ENCODE data around the gene TMEM242.

TMEM242 gene

DNA sequence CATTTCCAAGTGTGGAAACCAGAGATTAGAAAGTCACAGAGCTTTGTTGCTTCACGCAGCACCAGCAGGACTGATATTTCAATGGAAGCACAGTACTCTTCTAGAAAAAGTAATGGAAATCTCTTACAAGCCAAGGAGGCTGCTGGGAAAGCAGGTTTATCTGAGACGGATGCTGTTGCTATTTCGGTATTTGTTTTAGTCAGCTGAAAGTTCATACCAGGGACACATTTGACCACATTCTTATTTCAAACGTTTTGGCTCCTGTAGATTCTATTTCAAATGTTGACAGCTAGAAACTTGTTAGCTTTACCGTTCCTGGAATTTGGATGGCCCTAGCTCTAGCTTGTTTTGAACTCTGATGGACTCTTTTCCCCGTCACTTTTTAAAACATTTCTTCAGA, 3.7 kb upstream of the TMEM242 start:
- no peak overlapping the region for H3K4me3 ChIP-seq (ENCODE audit: low read depth, low read length)
- no peak for TF ChIP-seq CTCF (IDR thresholded peaks at IDR 0.05; ENCODE audit: insufficient read depth, low read depth, low read length, missing control alignments)
- peak; percentile 66 for DNase-seq (ENCODE audit: low read depth)

GRCh38 chr6:157325069-157325805, 1.9 kb upstream of the TMEM242 start:
- no peak overlapping the region for H3K4me3 ChIP-seq (ENCODE audit: low read depth, low read length)
- DNase-seq (ENCODE audit: low read depth): no peak
- TF ChIP-seq CTCF (IDR thresholded peaks at IDR 0.05; ENCODE audit: insufficient read depth, low read depth, low read length, missing control alignments): no peak

DNA sequence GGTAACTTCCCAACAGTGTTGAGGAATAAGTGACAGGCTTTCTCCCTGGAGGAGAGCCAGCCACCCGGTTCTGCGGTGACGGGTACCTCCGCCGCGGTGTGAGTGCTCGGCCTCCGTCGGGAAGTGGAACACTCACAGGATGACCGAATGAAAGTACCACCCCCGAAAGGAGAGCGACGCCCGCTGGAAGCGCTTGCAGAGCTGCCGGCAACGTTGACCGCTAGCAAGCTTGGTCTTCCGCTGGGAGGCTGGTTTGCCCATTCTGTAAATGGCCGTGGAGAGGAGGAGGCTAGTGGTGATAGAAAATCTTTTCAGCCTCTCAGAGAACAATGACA, 614 bp upstream of the TMEM242 start:
- H3K4me3 ChIP-seq (ENCODE audit: low read depth, low read length): peak overlapping the region; percentile 95
- peak; percentile 73 for DNase-seq (ENCODE audit: low read depth)

GRCh38 chr6:157322792-157323254, 496 bp downstream of the TMEM242 start:
- H3K4me3 ChIP-seq (ENCODE audit: low read depth, low read length): peak overlapping the region; percentile 95
- no peak for TF ChIP-seq CTCF (IDR thresholded peaks at IDR 0.05; ENCODE audit: insufficient read depth, low read depth, low read length, missing control alignments)
- DNase-seq (ENCODE audit: low read depth): peak; percentile 90

More for the DNA sequence above, 614 bp upstream of the TMEM242 start:
- peak; percentile 12 for TF ChIP-seq CTCF (IDR thresholded peaks at IDR 0.05; ENCODE audit: insufficient read depth, low read depth, low read length, missing control alignments)

DNA sequence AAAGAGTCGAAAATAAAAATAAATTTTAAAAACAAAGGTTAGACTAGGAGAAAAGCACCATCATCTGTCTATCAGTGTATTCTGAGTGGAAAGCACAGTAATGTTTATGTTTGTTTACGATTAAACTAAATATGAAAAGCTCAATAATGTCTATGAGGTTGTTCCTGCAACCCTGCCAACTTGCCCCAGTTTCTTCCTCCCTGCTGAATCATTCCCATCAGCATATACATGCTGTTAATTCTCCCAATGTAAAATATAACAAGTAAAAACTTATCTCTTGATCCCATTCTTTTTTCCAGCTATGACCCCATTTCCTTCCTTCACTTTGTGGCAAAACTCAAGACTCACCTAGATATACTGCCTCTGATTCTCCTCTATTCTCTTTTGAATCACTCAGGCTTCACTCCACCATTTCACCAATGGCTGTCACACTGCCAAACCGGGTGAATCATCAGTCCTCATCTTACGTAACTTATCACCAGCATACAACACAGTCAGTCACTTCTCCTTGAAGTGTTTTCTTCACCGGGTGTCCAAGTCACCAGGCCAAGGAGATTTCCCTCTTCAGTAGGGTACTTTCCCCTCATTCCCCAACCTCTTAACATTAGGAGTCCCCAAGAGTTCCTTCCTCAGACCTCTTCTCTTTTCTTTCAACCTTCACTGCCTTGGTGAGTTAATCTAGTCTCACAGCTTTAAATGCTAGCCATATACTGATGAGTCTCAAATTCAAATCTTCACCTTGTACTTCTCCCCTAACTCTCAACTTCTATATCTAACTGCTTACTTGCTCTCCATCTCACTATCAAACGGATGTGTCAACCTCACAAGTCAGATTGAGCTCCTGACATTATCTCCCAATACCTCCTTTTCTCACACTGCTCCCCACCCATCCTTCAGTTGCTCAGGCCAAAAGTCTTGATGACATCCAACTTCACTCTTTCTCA, 6.2 kb downstream of the TMEM242 start:
- no peak for DNase-seq (ENCODE audit: low read depth)
- no peak overlapping the region for H3K4me3 ChIP-seq (ENCODE audit: low read depth, low read length)
- TF ChIP-seq CTCF (IDR thresholded peaks at IDR 0.05; ENCODE audit: insufficient read depth, low read depth, low read length, missing control alignments): no peak

DNA sequence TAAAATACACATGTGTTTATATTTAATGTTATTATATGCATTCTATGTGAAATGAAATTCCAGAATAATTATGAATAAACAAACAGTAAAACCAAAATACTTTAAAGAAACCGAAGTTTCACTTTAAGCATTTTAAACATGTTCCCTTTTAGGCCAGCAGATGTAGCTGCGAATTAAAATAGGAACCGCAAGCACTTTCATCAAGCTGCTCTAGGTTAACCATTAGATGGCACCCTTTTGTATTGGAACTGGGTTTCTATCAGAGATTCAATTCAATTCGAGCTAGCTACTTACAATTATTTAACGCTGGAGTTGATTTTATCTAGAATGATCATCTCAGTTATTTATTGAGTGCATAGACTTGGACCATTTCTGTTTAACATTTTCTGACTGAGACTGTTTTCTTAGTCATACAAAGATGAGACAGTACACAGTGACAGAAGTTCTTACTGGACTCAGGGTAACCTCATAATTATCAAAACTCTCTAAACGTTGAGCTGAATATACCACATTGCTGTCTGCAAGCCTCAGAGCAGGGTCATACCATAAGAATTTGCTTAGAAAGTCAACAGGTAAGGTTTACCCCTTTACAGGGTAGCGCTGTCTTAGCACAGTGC, 8.5 kb downstream of the TMEM242 start:
- peak; percentile 74 for TF ChIP-seq CTCF (IDR thresholded peaks at IDR 0.05; ENCODE audit: insufficient read depth, low read depth, low read length, missing control alignments)
- no peak overlapping the region for H3K4me3 ChIP-seq (ENCODE audit: low read depth, low read length)
- DNase-seq (ENCODE audit: low read depth): peak; percentile 80
